Measurements from ENCODE around the gene DAB2IP.

GRCh38 chr9:121636978-121637712 is 14.3 kb upstream of the DAB2IP start:
- TF ChIP-seq CTCF (IDR thresholded peaks at IDR 0.05) (no peak), POLR2A (IDR thresholded peaks at IDR 0.05) (no peak)
